Stimulated activated CD8-positive, alpha-beta memory T cell treated with anti-CD3 and anti-CD28 coated beads, Interleukin-7, amount 100 ng/mL, for 4 hours (primary cell): ENCODE measurements around the gene MOB3A.

Source experiments
- DNase-seq, 2 donors: peaks; one replicate each; pipeline ENCODE4 v3.0.0-alpha.2; 2020; ENCODE audit warnings: low read depth in 2 of 2

The MOB3A gene

GRCh38 chr19:2123682-2124387 lies 27.7 kb upstream of the MOB3A start:
- DNase-seq, result no peak

GRCh38 chr19:2122982-2123381 lies 26.9 kb upstream of the MOB3A start:
- no peak for DNase-seq

GRCh38 chr19:2122251-2122650 lies 26.1 kb upstream of the MOB3A start:
- no peak for DNase-seq

GRCh38 chr19:2121416-2122051 lies 25.4 kb upstream of the MOB3A start:
- no peak for DNase-seq

- DNase-seq, result no peak
Observed at GRCh38 chr19:2120821-2121220, 24.7 kb upstream of the MOB3A start.

GRCh38 chr19:2119921-2120785 lies 24.0 kb upstream of the MOB3A start:
- no peak for DNase-seq

GRCh38 chr19:2118438-2118837 lies 22.3 kb upstream of the MOB3A start:
- DNase-seq, result no peak

GRCh38 chr19:2117215-2117960 lies 21.3 kb upstream of the MOB3A start:
- DNase-seq, result no peak

- DNase-seq, result no peak
Observed at GRCh38 chr19:2116507-2116906, 20.4 kb upstream of the MOB3A start.

GRCh38 chr19:2115911-2116426 lies 19.8 kb upstream of the MOB3A start:
- no peak for DNase-seq

GRCh38 chr19:2115324-2115723 lies 19.2 kb upstream of the MOB3A start:
- no peak for DNase-seq

GRCh38 chr19:2114821-2115220 lies 18.7 kb upstream of the MOB3A start:
- DNase-seq, result no peak

GRCh38 chr19:2114218-2114617 lies 18.1 kb upstream of the MOB3A start:
- no peak for DNase-seq

GRCh38 chr19:2113439-2114211 lies 17.5 kb upstream of the MOB3A start:
- no peak for DNase-seq

GRCh38 chr19:2112516-2113320 lies 16.6 kb upstream of the MOB3A start:
- DNase-seq, result no peak

GRCh38 chr19:2111886-2112285 lies 15.8 kb upstream of the MOB3A start:
- no peak for DNase-seq

- no peak for DNase-seq
Observed at GRCh38 chr19:2111425-2111824, 15.3 kb upstream of the MOB3A start.

GRCh38 chr19:2110822-2111221 lies 14.7 kb upstream of the MOB3A start:
- DNase-seq, result no peak

GRCh38 chr19:2109046-2109864 lies 13.1 kb upstream of the MOB3A start:
- no peak for DNase-seq
